ENCODE results near the gene ITCH. TPM values are rescaled to one million over a fixed set of nuclear protein-coding genes. Genes with fewer than 3 reads are reported as not detected.
"Not testable (repeated sequence)": the region's sequence is repeated elsewhere in the genome, so short reads cannot be mapped to it uniquely, and the experiment has no call there.

The ITCH gene
- total RNA-seq, 1 donor from 2014 or later: 96.9 TPM

- no peaks in the 10 kb centered on the region for H3K9me3 Mint-ChIP-seq (ENCODE audit: low read depth)
- peaks cover 14% of the 10 kb centered on the region for H3K4me1 Mint-ChIP-seq (ENCODE audit: low read depth)
- no peak overlapping the region for H3K27ac Mint-ChIP-seq (ENCODE audit: unreplicated experiment)
- no peak overlapping the region for H3K4me3 Mint-ChIP-seq (ENCODE audit: unreplicated experiment)
- no peaks in the 10 kb centered on the region for H3K27me3 Mint-ChIP-seq (ENCODE audit: low read depth)
- H3K36me3 Mint-ChIP-seq (ENCODE audit: low read depth): peaks cover 57% of the 10 kb centered on the region
- DNase-seq (ENCODE audit: low spot score): no peak
- TF ChIP-seq CTCF (IDR thresholded peaks at IDR 0.05): no peak
Observed at GRCh38 chr20:34420975-34421374, 57.9 kb downstream of the ITCH start.

GRCh38 chr20:34421766-34422466 lies 58.8 kb downstream of the ITCH start:
- Mint-ChIP-seq H3K4me1 (ENCODE audit: low read depth) (peaks cover 5% of the 10 kb centered on the region), H3K36me3 (ENCODE audit: low read depth) (peaks cover 57% of the 10 kb centered on the region), H3K4me3 (ENCODE audit: unreplicated experiment) (no peak overlapping the region), H3K9me3 (ENCODE audit: low read depth) (no peaks in the 10 kb centered on the region), H3K27me3 (ENCODE audit: low read depth) (no peaks in the 10 kb centered on the region), H3K27ac (ENCODE audit: unreplicated experiment) (no peak overlapping the region)
- TF ChIP-seq CTCF (IDR thresholded peaks at IDR 0.05): no peak
- DNase-seq (ENCODE audit: low spot score): no peak

GRCh38 chr20:34425032-34425690 lies 62.1 kb downstream of the ITCH start:
- not testable (repeated sequence) for H3K27me3 Mint-ChIP-seq (ENCODE audit: low read depth)
- H3K27ac Mint-ChIP-seq (ENCODE audit: unreplicated experiment): peak overlapping the region; percentile 22

GRCh38 chr20:34426026-34426425 lies 63.0 kb downstream of the ITCH start:
- Mint-ChIP-seq H3K27ac (ENCODE audit: unreplicated experiment) (peak overlapping the region; percentile 39), H3K4me1 (ENCODE audit: low read depth) (no peaks in the 10 kb centered on the region), H3K9me3 (ENCODE audit: low read depth) (no peaks in the 10 kb centered on the region), H3K27me3 (ENCODE audit: low read depth) (no peaks in the 10 kb centered on the region), H3K36me3 (ENCODE audit: low read depth) (peaks cover 45% of the 10 kb centered on the region), H3K4me3 (ENCODE audit: unreplicated experiment) (no peak overlapping the region)
- no peak for TF ChIP-seq CTCF (IDR thresholded peaks at IDR 0.05)
- DNase-seq (ENCODE audit: low spot score): no peak

More at GRCh38 chr20:34425032-34425690, 62.1 kb downstream of the ITCH start:
- not testable (repeated sequence) for H3K4me1 Mint-ChIP-seq (ENCODE audit: low read depth); H3K9me3 Mint-ChIP-seq (ENCODE audit: low read depth); H3K4me3 Mint-ChIP-seq (ENCODE audit: unreplicated experiment); DNase-seq (ENCODE audit: low spot score)
- H3K36me3 Mint-ChIP-seq (ENCODE audit: low read depth): peaks cover 49% of the 10 kb centered on the region

GRCh38 chr20:34427331-34427730 lies 64.3 kb downstream of the ITCH start:
- Mint-ChIP-seq H3K27ac (ENCODE audit: unreplicated experiment) (peak overlapping the region; percentile 45), H3K4me1 (ENCODE audit: low read depth) (peaks cover 2% of the 10 kb centered on the region), H3K4me3 (ENCODE audit: unreplicated experiment) (no peak overlapping the region), H3K36me3 (ENCODE audit: low read depth) (peaks cover 40% of the 10 kb centered on the region), H3K27me3 (ENCODE audit: low read depth) (no peaks in the 10 kb centered on the region), H3K9me3 (ENCODE audit: low read depth) (no peaks in the 10 kb centered on the region)
- DNase-seq (ENCODE audit: low spot score): no peak
- TF ChIP-seq CTCF (IDR thresholded peaks at IDR 0.05): no peak

Data from chondrocyte (in vitro differentiated cells).